ENCODE measurements around the gene ATP6V1F.

Gene ATP6V1F, protein sequence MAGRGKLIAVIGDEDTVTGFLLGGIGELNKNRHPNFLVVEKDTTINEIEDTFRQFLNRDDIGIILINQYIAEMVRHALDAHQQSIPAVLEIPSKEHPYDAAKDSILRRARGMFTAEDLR

DNA sequence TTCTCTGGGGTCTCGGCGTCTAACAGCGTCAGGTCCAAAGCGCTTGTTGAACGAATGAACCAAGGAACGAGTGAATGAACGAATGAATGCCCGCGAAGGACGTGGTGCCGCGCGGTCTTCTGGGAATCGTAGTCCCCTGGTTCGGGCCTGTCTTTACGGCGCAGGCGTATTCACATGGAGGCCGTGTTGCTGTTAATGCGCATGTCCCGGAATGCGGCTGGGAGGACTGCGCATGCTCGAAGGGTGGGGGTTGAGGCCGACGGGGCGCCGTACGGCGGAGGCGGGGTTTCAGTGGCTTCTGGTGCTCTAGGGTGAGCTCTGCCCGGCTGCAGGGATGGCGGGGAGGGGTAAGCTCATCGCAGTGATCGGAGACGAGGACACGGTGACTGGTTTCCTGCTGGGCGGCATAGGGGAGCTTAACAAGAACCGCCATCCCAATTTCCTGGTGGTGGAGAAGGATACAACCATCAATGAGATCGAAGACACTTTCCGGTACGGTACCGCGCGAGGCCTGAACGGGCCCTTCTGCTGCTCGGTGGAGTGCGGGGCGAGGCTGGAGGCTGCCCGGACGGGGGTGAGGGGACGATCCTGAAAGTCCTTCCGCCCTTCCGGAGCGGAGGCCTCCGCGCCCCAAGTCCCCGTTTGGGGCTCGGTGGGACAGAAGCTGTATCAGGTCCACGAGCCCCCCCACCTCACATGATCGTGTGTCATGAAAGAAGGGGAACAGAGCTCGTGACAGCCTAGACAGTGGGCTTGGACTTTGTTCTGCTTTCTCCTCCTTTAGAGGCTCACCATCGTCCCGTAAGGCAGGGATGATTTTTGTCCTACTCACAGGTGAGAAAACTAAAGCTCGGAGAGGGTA is at the start of gene ATP6V1F:
Gene ATP6V1F, plus strand, starts transcription at position 286 of the 862 bp plus-strand sequence. Its CDS starts 49 bp downstream, at position 335.
- peak; percentile 99 for DNase-seq (ENCODE audit: low read depth)

DNA sequence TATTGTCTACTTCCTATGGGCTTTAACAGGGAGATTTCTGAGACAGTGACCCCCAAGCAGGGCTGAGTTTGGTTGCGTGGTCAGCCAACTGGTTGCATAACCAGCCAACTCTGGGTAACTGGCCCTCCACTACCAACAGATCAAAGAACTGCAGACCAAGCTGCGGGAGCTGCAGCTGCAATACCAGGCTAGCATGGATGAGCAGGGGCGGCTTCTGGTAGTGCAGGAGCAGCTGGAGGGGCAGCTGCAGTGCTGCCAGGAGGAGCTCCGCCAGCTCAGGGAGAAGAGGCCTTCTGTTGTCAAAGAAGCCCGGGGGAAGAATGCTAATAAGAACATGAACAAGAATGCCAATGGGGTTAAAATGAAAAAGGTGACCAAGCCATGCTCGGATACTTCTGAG is 48.2 kb upstream of the ATP6V1F start:
- no peak for DNase-seq (ENCODE audit: low read depth)

DNA sequence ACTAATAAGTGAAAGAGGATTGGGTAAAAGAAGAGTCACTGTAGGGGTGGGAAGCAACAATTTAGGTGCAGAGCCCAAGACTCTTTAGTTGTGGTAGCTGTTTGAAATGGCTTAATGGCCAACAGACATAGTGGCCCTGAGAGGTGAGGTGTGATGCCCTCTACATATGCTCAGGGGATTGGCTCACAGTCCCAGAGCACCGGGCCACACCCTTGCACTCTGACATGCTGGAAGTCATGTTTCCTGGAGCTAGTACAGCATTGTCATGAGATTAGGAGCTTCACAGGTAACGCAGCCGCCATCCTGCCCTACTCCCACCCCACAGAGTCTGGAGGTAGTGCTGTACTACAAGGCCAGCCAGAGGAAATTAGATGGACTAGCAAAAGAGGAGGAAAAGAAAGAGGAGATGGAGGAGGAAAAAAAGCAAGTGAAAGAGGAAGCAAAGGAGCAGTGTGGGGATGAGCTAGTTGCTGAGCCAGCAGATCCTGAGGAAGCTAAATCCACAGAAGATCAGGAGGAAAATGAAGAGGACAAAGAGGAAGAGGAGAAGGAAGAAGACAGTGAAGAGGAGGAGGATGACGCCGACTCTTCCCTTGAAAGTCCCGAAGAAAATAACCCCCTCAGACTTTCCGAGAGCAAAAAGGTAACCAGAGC is 47.2 kb upstream of the ATP6V1F start:
- no peak for DNase-seq (ENCODE audit: low read depth)

DNA sequence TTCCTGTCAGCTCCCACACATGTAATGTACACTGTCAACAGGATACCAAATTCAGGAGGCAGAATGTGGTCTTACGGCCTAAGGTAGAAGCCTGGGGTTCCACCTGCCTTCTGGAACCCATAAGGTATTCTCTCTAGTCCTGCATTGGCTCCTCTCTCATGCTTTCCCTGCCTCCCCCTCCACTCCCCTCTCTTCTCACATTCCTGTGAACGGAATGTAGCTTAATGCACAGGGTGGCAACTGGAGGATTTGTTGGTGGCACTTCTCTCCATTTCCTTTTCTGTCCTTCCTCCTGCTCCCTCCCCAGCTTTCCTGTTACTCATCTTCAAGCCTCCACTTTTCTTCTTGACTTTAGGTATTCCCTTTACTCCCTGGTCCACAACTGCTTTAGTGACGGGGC is 44.0 kb upstream of the ATP6V1F start:
- DNase-seq (ENCODE audit: low read depth): no peak

DNA sequence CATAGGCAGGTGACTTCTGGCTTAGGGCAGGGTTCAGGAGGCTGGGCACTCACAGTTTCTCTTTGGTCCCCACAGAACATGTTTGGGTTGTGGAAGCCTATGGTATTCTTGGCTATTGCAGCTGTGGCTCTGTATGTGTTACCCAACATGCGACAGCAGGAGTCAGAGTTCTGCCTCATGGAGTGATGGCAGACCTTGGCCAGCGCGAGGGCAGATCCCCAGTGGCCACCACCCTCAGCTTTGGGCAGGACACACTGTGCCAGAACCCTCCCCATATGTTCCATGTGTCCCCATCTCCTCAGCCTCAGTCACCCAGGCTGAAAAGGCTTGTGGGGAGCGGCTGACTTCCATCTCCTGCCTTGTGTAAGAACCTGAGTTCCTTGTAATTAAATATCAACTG is 40.9 kb upstream of the ATP6V1F start:
- no peak for DNase-seq (ENCODE audit: low read depth)

DNA sequence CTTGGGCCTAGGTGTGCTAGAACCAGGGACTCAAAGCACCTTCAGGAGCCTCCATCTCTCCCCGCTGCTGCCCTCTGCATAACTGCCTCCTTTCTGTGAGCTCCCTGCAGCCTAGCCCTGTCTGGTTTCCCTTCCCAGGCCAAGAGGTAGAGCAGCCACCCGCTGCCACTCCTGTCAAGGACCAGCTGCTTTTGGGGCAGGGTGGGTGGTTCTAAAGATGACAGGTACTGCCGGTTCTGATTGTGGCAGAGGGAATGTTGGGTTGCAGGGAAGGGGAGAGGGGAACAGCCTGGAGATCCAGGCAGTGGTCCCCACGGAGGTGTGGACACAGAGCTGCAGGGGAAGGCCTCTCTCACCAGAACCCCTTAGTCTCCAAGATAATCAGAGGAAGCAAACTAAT is 36.1 kb upstream of the ATP6V1F start:
- no peak for DNase-seq (ENCODE audit: low read depth)

DNA sequence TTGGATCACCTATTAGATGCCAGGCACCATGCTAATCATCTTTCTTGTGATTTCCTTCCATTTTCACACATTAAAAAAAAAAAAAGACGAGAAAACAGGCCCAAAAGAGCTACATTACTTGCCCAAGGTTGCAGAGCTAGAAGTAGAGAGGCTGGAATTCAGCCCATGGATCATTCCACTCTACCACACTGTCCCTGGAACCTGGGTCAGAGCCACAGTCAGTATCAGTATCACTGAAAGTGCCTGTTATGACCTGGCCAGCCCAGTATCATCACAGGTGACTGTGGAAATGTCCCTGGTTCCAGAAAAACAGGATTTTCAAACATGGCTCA is 35.8 kb upstream of the ATP6V1F start:
- no peak for DNase-seq (ENCODE audit: low read depth)

DNA sequence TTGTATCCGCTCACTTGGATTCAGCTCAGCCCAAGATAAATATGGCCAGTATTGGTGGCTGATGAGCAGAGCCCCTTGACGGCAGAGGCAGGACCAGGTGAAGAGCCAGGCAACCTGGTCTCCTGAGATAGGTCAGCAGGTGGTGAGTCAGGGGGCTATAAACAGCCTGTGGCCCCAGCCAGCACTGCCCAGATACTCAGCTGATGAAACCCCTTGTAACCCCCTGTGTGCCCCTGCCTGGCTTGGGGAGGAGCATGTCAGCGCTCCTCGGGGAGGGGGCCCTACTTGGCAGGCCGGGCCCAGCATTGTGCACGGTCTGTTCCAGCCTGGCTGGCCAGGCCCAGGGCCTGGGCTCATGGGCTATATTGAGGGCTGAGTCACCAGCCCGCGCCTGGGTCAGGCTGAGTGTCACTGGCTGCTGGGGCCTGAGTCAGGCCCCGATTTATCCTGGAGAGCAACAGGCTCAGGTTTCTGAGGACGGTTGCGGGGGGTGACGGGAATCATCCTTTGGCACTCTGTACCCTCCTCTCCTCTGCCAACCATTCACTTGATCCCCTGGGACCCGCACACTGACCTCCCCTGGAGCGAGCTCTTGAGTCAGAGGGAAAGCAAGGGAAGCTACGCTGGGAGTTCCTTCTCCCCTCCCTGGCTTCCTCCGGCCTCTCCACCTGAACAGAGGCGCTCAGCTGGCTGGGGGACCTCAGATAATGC is 35.3 kb upstream of the ATP6V1F start:
- DNase-seq (ENCODE audit: low read depth): no peak

DNA sequence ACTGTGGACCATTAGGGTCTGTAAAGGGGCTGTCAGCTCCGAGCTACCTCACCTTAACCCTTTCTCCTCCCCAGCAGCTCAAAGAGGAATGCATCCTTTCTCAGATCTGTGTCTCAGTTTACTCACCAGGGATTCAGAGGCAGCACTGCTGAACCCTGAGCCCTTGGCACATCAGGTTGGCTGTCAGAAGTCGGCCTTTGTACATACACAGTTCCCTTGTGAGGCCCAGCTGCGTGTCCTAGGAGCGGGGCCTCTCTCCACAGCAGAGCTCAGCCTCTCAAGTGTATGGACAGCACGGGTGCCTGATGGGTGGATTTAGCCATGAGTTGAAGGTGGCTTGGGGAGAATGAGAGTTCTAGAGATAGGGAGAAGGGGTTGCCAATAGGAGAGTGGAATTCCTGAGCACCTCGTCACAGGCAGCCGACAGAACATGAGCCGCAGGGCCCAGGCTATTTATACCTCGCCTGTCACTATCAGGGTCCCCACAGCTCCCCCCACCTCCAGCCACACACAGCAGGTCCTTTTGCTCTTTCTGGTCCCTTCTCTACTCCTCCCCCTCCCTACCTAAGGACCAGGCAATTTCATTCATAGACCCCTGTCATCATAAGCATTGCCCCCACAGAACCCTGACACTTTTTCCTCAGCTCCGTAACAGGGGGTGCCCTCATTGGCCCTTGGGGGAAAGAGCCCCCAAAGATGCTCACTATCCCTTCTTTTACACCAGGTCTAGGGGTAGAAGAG is 34.5 kb upstream of the ATP6V1F start:
- no peak for DNase-seq (ENCODE audit: low read depth)

DNA sequence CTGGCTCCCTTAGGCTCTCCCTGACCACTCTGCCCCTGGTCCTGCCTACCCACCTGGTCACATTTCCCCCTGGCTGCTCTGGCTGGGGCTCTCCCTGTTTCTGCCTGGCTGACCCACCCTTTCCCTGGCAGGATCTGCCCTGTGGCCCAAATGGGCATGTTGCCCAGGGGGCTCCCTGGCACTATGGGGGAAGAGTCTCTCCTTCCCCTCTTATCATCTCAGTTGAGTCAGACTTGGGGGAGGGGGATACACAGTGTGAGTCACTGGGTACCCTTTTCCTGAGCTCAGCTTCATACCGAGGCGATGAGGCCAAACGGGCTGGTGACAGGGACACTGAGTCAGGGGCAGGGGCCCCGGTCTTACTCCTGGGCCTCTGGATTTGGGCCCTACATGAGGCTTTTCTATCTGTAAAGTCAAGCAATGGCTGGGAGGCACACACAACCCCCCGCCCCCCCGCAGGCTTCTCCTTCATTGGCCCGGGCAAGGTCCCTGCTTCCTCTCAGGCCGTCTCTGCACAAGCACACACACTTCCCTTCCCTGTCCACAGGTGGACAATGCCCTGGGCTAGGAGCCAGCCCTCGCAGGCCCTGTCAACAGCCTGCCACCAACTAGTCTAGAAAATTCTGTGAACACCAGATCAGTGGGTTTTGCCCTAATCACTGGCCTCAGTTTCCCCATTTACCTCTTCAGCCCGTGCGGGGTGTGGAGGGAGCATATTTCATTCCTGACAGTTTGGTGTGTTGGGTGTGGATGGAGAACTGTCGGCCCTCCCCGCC is 33.1 kb upstream of the ATP6V1F start:
- DNase-seq (ENCODE audit: low read depth): no peak

DNA sequence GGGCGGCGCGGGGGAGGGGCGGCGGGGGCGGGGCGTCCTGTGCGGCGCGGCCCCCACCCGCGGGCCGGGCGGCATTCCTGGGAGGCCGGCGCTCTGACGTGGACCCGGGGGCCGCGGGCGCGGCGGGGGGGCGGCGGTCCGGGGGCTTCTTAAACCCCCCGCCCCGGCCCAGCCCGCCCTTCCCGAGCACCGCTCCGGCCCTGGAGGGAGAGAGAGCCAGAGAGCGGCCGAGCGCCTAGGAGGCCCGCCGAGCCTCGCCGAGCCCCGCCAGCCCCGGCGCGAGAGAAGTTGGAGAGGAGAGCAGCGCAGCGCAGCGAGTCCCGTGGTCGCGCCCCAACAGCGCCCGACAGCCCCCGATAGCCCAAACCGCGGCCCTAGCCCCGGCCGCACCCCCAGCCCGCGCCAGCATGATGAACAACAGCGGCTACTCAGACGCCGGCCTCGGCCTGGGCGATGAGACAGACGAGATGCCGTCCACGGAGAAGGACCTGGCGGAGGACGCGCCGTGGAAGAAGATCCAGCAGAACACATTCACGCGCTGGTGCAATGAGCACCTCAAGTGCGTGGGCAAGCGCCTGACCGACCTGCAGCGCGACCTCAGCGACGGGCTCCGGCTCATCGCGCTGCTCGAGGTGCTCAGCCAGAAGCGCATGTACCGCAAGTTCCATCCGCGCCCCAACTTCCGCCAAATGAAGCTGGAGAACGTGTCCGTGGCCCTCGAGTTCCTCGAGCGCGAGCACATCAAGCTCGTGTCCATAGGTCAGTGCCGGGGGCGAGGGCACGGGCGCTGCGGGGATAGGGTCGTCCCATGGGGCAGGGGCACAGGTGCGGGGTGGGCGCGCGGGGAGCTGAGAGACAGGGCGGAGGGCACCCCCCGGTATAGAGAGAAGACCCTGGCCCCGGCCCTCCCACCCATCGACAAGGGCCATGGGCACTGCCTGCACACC is 32.2 kb upstream of the ATP6V1F start, which contains the start of gene FLNC:
Gene FLNC, plus strand, starts transcription at position 176 of the 947 bp plus-strand sequence. Its CDS starts 232 bp downstream, at position 408.
- DNase-seq (ENCODE audit: low read depth): no peak

DNA sequence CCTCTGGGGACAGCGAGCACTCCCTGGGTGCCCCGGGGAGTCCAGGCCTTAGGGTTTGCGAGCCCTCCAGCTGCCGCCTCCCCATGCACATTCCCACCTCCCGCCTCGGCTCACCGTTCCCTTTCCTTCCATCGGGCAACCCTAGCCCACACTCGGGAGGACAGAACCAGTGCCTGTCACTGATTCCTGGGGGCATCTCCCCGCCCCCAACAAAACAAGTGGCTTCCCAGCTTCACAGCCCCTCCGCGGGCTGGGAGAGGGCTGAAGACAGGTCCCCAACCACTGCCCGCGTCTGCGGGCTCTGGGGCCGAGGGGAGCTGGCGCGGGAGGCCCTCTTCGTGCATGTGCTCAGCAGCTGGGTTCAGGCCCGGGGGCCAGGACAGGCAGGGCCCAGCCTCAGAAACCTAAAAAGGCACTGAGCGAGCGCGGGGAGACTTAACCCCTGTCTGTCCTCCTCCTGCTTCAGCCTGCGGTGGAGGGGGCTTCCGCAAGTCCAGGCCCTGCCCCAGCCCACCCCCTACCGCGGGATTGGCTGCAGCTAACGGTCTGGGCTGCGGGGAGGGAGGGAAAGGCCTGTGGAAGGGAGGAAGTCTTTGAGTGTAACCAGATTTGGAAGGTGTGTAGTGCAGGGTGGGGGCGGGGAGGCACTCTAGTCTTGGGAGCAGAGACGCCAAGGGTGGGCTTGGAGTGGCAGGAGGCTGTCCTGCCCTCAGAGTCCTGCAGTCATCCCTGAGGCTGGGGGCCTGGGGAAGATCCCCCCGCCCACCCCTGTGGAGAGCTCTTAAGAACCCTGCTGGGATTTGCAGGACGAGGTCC is 31.3 kb upstream of the ATP6V1F start:
- DNase-seq (ENCODE audit: low read depth): no peak

DNA sequence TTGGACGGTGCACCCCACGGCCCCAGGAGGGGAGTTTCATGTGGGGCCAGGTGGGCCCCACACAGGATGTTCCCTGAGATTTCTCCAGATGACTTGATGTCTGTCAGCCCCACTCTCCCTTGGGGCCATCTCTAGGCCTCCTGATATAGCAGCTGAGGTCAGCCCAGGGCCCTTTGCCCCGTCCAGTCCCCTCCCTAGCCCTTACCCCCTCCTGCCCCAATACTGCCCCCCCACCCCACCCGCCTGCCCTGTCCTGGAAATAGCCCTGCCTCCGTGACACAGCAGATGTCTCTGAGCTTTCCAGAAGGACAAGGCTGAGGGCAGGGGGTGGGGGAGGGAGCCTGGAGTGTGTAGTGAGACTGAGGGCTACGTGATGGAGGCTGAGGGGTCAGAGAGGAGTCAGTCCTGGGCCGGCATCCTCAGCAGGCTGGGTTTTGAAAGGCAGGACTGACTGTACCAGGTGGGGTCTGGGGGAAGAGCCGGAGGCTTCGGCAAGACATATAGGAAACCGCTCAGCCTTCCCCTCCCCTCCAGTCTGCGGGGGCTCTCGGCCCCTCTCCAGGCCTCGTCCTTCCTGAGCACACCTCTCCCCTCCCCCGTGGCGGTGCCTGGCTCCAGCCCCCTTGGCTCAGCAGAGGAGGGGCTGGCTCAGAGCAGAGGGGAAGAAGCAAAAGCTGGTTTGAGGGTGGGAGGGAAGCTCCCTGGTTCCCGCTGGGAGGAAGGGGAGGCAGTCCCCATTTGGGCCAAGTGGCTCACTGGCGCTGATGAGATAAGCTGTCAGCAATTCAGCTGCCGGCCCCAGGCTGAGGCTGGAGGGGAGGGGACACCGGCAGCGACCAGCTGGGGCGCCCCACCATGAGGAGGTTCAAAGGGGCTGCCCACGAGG is 30.4 kb upstream of the ATP6V1F start:
- no peak for DNase-seq (ENCODE audit: low read depth)

DNA sequence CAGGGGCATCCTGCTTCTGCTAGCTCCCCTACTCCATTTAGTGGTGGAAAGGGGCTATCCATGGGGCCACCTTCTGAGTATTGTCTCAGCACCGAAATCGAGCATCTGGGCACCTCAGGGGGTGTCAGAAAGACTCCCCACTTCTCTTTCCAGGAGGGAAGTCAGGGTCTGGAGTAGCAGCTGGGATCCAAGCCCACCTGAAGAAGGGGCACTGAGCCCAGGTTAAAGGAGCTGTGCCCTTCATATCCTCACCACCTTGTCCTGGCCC is 29.8 kb upstream of the ATP6V1F start:
- no peak for DNase-seq (ENCODE audit: low read depth)

DNA sequence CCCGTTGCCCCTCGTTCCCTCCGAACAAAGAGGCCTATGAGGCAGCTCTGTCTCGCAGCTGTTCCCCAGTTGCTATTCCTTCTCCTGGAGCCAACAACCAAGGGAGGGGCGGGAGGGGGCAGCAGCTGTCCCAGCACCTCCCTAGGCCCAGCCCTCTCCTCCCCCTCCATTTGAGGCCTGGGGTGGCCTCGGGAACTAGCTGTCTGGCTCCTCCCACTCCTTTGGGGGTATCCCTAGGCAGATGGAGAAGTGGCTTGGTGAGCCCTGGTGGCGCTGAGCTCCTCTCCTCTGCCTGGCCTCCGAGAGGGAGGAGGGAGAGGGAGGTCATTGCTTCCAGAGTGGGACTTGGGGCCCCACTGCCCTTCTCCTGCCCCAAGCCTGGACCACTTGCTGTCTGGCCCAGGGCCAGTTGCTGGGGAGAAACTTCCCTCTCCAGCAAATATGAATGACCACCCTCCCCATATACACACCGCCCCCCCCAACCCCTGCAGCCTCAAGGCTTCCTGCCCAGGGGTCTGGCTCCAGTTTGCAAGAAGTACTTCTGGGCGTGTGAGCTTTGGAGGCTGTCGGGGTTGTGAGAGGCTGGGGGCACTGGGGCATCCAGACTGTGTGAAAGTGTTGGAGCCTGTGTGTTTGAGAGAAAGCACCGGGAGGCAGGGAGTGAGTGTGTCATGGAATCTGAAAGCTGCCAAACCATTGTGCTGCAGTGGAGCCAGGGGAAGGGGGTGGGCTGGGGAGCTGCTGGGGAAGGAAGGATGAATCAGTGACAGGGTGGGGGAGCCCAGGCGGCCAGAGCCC is 29.3 kb upstream of the ATP6V1F start:
- no peak for DNase-seq (ENCODE audit: low read depth)

DNA sequence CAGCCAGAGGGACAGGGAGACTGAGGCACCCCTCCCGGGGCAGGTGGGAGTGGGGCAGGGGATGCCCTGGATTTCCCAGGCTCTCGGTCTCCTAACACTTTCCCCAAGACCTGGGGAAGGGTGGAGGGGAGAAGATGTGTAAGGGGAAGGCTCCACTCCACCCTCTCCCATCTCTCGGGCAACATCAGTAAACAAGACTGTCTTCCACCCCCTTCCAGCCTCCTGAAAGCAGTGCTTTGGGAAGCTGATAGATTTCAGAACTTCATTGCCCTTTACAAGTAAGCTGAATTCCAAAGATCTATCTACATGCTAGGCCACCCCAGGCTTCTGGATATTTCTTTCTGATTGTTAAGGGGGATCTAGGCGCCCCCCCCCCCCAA is 28.7 kb upstream of the ATP6V1F start:
- no peak for DNase-seq (ENCODE audit: low read depth)

DNA sequence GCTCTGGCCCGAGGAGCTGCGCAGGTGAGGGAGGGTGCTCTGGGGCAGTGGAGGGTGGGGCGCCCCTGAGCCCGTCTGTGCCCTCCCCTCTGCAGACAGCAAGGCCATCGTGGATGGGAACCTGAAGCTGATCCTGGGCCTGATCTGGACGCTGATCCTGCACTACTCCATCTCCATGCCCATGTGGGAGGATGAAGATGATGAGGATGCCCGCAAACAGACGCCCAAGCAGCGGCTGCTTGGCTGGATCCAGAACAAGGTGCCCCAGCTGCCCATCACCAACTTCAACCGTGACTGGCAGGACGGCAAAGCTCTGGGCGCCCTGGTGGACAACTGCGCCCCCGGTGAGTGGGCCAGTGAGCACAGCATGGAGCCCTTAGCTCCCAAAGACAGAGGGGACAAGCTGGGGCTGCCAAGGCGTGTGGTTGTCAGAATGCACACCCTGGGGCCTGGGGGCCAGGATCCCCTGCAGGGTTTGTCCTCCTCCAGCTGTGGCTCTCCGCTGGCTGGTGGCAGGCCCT is 27.4 kb upstream of the ATP6V1F start:
- no peak for DNase-seq (ENCODE audit: low read depth)

All from stimulated activated CD8-positive, alpha-beta memory T cell treated with anti-CD3 and anti-CD28 coated beads, Interleukin-15, amount 100 ng/mL, for 1 hour (primary cell).